ENCODE results near the gene SLC17A7.
"Not testable (repeated sequence)": the region's sequence is repeated elsewhere in the genome, so short reads cannot be mapped to it uniquely, and the experiment has no call there.

The SLC17A7 gene

GRCh38 chr19:49469828-49470614 lies 28.7 kb upstream of the SLC17A7 start:
- DNase-seq (ENCODE audit: low spot score): no peak

DNA sequence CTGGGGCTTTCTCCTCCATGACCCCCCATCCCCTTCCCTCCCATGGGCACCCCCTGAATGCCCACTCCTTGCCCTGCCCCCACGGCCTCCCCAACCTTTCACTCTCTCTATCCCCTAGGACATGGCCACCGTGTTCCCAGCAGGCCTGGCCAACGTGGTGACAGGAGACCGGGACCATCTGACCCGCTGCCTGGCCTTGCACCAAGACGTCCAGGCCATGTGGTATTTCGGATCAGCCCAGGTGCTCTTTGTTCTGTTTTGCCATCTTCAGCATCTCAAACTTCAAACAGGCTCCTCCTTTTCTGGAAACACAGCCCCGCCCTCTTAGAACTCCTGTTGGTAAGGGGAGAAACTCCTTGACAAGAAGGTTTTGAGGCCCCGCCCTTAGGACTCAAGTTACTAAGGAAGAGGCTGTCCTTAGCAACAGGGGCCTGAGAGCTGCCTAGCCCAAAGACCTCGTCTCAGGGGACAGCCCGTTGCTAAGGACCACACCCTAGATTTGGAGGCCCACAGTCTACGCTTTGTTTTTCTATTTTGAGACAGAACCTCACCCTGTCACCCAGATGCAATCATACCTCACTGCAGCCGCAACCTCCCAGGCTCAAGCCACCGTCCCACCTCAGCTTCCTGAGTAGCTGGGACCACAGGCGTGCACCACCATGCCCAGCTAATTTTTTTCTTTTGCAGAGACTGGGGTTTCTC lies 27.6 kb upstream of the SLC17A7 start:
- peak; percentile 51 for DNase-seq (ENCODE audit: low spot score)

GRCh38 chr19:49468199-49468598 lies 26.9 kb upstream of the SLC17A7 start:
- no peak for DNase-seq (ENCODE audit: low spot score)

DNA sequence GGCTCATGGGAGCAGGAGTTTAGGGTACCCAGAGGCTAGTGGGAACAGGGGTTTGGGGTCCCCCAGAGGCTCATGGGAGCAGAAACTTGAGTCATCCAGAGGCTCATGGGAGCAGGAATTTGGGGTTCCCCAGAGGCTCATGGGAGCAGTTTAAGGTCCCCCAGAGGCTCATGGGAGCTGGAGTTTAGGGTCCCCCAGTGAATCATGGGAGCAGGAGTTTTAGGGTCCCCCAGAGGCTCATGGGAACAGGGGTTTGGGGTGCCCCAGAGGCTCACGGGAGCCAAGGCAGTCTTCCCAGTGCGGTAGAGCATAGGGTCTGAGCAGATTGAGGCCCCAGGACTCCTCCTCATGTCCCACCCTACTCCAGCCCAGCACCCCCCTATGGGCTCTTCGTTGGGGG lies 24.0 kb upstream of the SLC17A7 start:
- DNase-seq (ENCODE audit: low spot score): no peak

- DNase-seq (ENCODE audit: low spot score): no peak
Measured at GRCh38 chr19:49463960-49464740, 22.8 kb upstream of the SLC17A7 start.

- no peak for DNase-seq (ENCODE audit: low spot score)
Measured at GRCh38 chr19:49462492-49462891, 21.2 kb upstream of the SLC17A7 start.

DNA sequence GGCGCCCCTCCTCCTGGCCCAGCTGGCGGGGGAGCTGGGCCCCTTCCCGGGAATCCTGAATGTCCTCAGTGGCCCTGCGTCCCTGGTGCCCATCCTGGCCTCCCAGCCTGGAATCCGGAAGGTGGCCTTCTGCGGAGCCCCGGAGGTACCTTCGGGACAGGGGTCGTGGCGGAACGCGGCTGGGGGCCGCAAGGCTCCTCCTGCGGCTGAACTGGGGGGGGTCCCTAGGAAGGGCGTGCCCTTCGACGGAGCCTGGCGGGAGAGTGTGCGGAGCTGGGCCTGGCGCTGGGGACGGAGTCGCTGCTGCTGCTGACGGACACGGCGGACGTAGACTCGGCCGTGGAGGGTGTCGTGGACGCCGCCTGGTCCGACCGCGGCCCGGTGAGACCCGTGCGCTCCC lies 20.3 kb upstream of the SLC17A7 start:
- no peak for DNase-seq (ENCODE audit: low spot score)

DNA sequence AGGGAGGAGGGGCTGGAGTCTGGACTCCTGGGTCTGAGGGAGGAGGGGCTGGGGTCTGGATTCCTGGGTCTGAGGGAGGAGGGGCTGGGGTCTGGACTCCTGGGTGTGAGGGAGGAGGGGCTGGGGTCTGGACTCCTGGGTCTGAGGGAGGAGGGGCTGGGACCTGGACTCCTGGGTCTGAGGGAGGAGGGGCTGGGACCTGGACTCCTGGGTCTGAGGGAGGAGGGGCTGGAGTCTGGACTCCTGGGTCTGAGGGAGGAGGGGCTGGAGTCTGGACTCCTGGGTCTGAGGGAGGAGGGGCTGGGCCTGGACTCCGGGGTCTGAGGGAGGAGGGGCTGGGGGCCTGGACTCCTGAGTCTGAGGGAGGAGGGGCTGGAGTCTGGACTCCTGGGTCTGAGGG lies 19.8 kb upstream of the SLC17A7 start:
- DNase-seq (ENCODE audit: low spot score): not testable (repeated sequence)

GRCh38 chr19:49459388-49459787 lies 18.1 kb upstream of the SLC17A7 start:
- DNase-seq (ENCODE audit: low spot score): no peak

DNA sequence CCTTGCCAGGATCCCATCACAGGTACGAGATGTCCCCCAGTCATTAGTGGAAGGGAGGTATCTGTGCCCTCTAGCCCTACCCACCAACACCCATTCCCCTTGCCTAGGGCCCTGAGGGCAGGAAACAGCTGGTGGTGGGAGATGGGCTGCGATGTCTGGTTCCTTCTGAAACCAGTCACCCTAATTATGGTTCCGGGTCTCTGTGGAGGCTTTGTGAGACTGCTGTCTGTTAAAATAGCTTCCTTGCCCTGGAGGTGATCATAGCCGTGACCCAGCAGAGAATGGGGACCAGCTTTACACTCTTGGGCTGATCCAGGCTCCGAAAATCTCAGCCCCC lies 17.2 kb upstream of the SLC17A7 start:
- no peak for DNase-seq (ENCODE audit: low spot score)

DNA sequence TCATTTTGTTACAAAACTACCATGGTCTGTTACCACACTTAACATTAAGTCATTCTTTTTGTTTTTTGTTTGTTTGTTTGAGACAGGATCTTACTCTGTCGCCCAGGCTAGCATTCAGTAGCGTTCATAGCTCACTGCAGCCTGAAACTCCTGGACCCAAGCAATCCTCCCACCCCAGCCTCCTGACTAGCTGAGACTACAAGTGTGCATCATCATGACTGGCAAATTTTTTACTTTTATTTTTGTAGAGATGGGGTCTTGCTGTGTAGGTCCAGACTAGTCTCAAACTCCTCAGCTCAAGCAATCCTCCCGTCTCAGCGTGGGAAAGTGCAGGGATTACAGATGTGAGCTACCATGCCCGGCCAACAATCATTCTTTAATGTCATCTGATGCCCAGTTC lies 15.0 kb upstream of the SLC17A7 start:
- DNase-seq (ENCODE audit: low spot score): no peak

DNA sequence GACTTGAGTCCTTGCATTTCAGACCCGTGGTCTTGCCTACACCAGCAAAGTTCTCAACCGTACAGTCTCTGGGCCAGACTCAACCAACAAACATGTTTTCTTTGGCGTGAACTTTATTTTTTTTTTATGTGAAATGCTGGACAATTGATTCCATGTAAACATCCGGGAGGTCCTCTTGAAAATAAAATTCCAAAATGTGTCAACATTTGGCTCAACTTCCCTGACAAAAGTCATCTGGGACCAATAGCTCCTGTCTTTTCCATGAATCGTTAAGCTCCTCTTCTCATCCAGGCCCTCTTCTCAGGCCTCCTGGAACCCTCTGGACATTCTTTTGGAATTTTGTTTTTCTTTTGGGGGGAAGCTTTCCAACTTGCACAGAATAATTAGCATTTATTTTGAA lies 14.4 kb upstream of the SLC17A7 start:
- no peak for DNase-seq (ENCODE audit: low spot score)

GRCh38 chr19:49453757-49454240 lies 12.5 kb upstream of the SLC17A7 start:
- DNase-seq (ENCODE audit: low spot score): no peak

DNA sequence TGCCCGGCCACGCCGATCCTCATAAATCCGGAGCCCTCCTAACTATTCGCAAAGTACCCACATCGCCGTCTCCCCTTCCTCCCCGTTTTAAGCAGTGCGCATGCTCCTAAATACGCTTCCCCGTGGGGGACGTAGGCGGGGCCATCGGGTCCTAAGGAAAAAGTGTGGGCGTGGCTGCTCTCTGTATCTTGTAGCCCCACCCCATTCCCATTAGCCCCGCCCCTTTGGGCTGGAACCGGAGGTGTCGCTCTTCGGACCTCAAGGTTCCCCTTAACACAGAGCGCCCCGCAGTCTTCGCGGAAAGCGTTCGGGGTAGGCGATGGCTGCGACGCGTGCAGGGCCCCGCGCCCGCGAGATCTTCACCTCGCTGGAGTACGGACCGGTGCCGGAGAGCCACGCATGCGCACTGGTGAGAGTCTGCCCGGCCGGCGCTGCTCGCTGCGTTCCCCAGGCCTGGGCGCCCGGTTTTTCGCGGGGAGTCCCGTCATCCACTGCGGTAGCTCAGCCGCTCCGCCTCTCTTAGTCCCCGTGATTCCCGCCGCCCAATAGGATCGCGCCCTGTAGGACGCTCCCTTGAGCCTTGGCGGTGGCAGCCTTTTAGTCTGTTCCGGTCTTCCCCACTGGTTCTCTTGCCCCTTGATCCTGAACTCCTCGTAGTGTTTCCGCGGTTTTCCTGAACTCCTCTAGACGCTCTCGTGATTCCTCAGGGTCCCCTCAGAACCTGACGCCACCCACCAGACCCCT lies 11.9 kb upstream of the SLC17A7 start, which contains the start of gene ALDH16A1:
Gene ALDH16A1 (plus strand): TSS at position 213 of the 744 bp plus-strand sequence. CDS start 107 bp downstream, at position 320.
- peak; percentile 99 for DNase-seq (ENCODE audit: low spot score)

DNA sequence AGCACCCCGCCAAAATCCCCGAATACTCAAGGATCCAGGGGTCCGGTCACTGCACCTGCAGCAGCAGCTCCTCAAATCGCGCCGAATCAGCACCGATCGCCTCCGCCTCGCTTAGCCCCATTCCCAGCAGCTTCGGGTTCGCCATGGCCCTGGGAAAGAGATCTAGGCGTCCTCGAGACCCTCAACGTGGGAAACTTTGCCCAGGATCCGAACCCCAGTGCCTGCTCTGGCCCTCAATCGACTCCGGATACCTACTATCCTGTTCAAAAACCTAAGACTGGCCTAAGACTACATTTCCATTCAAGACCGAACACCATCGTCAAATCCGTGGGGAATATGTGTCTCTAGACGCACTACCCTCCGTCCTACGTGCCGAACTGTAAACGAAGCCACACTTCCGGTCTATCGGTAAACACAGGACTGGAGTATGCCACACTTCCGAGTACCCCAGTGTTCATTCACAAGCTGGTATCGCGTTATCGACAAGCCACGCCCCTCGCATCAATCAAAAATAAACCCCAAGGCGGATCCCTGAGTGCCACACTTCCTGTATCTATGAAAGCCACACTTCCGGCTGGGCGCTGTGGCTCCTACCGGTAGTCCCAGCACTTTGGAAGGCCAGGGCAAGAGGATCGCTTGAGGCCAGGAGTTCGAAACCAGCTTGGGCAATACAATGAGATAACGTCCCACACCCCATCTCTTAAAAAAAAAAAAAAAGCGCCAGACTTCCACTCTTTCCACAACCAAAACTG lies 10.3 kb upstream of the SLC17A7 start, which contains the start of gene PIH1D1:
Gene PIH1D1 (minus strand): TSS at position 385 of the 752 bp plus-strand sequence. CDS start 240 bp downstream, at position 145.
- DNase-seq (ENCODE audit: low spot score): peak; percentile 93

DNA sequence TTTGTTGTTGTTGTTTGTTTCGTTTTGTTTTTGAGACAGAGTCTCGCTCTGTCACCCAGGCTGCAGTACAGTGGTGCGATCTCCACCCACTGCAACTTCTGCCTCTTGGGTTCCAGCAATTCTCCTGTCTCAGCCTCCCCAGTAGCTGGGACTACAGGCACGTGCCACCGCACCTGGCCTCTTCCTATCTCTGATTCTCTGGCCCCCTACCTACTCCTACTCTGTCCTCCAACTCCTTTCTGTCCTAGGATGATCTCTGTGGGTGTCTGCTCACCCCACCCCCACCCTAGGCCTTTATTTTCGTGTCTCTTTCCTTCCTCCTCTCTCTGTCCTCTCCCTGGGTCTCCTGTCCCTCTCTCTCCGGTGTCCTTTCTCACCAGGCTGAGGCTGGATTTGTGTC lies 9.1 kb upstream of the SLC17A7 start:
- DNase-seq (ENCODE audit: low spot score): no peak

GRCh38 chr19:49448432-49448786 lies 7.1 kb upstream of the SLC17A7 start:
- no peak for DNase-seq (ENCODE audit: low spot score)

GRCh38 chr19:49447485-49448431 lies 6.4 kb upstream of the SLC17A7 start:
- DNase-seq (ENCODE audit: low spot score): no peak

DNA sequence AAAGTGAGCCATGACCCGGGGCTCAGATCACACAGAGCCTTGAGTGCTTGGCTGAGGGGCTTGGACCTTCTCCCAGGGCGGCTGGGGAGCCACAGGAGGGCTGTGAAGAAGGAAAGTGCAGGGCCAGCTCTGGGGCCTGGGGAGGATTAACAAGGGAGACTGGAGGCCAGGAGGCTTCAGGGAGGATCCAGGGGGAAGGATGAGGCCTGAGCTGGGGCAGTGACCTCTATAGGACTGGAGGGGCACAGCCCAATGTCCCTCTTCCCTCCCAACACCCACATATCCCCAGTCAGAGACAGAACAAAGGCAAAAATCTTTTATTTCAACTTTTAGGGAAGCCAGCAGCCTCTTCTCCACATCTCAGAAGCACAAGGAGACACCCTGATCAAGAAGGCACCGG lies 4.7 kb upstream of the SLC17A7 start:
- DNase-seq (ENCODE audit: low spot score): no peak

Data from GM03348 (cell line).